Measurements from ENCODE around the gene CIAO2B. TPM values are rescaled to one million over a fixed set of nuclear protein-coding genes. Genes with fewer than 3 reads are reported as not detected.

CIAO2B gene
- total RNA-seq, 5 donors from 2014 or later (not counting 1 experiment from before 2014, with no cell fraction given): 55.3 to 66.8 (median 62.4) TPM

- Histone ChIP-seq H3K27me3 (replicated peaks in 1 of 2; ENCODE audit: control insufficient read depth in 2 of 2, extremely low read depth in 1 of 2, insufficient read depth in 2 of 2, low read length in 1 of 2) (peaks cover 3 to 83% of the 10 kb centered on the region in 2 experiments), H3K9me3 (no peaks in the 10 kb centered on the region), H3K27ac (ENCODE audit: low read length) (no peak overlapping the region), H3K4me3 (ENCODE audit: control insufficient read depth in 1 of 2, extremely low read depth in 1 of 2, low read length in 1 of 2) (no peak overlapping the region), H3K36me3 (ENCODE audit: control insufficient read depth in 2 of 2, extremely low read depth in 1 of 2, insufficient read depth in 1 of 2, low read length in 1 of 2) (no peaks in the 10 kb centered on the region), H3K4me1 (ENCODE audit: control insufficient read depth in 1 of 2, extremely low read depth in 1 of 2, insufficient read depth in 2 of 2, low read length in 2 of 2) (peaks cover 0 to 12% of the 10 kb centered on the region in 2 experiments)
- H3K27me3 Mint-ChIP-seq: peaks cover 23 to 53% of the 10 kb centered on the region in 2 donors
- no peak overlapping the region for H3K27ac Mint-ChIP-seq
- no peak for ATAC-seq (replicated peaks in 1 of 4)
- no peaks in the 10 kb centered on the region for H3K36me3 Mint-ChIP-seq
- ChIA-PET CTCF (no interaction called here), POLR2A (interaction anchor here in 1 of 2 donors (0.7 kb wide), 1 partner anchor 216 kb away, joined by 3 read pairs; no protein-coding TSS in a partner anchor)
- H3K9me3 Mint-ChIP-seq: no peaks in the 10 kb centered on the region
- no peak for DNase-seq
- WGBS (ENCODE audit: insufficient coverage): 68% methylated on average over 39 of the region's 42 CpGs
- no peak overlapping the region for H3K4me3 Mint-ChIP-seq
- peaks cover 4 to 11% (median 6%) of the 10 kb centered on the region in 3 donors for H3K4me1 Mint-ChIP-seq
These were observed 12.3 kb downstream of the CIAO2B start for GRCh38 chr16:66921729-66922450.

GRCh38 chr16:66920924-66921680 lies 13.1 kb downstream of the CIAO2B start:
- whole genome bisulfite sequencing (ENCODE audit: insufficient coverage): 80% methylated on average over 2 of the region's 9 CpGs
- H3K4me1 Mint-ChIP-seq: peaks cover 4 to 11% (median 6%) of the 10 kb centered on the region in 3 donors
- no peak overlapping the region for H3K4me3 Mint-ChIP-seq
- no peak for ATAC-seq (replicated peaks in 1 of 4)
- no peaks in the 10 kb centered on the region for H3K36me3 Mint-ChIP-seq
- ChIA-PET CTCF (no interaction called here), POLR2A (interaction anchor here in 1 of 2 donors (0.5 kb wide), 1 partner anchor 239 kb away, joined by 3 read pairs; no protein-coding TSS in a partner anchor)
- peaks cover 23 to 50% of the 10 kb centered on the region in 2 donors for H3K27me3 Mint-ChIP-seq
- Histone ChIP-seq H3K9me3 (no peaks in the 10 kb centered on the region), H3K4me1 (ENCODE audit: control insufficient read depth in 1 of 2, extremely low read depth in 1 of 2, insufficient read depth in 2 of 2, low read length in 2 of 2) (peaks cover 0 to 12% of the 10 kb centered on the region in 2 experiments), H3K27me3 (replicated peaks in 1 of 2; ENCODE audit: control insufficient read depth in 2 of 2, extremely low read depth in 1 of 2, insufficient read depth in 2 of 2, low read length in 1 of 2) (peaks cover 3 to 75% of the 10 kb centered on the region in 2 experiments), H3K27ac (ENCODE audit: low read length) (no peak overlapping the region), H3K36me3 (ENCODE audit: control insufficient read depth in 2 of 2, extremely low read depth in 1 of 2, insufficient read depth in 1 of 2, low read length in 1 of 2) (no peaks in the 10 kb centered on the region), H3K4me3 (ENCODE audit: control insufficient read depth in 1 of 2, extremely low read depth in 1 of 2, low read length in 1 of 2) (no peak overlapping the region)
- no peak for DNase-seq
- no peak overlapping the region for H3K27ac Mint-ChIP-seq
- H3K9me3 Mint-ChIP-seq: no peaks in the 10 kb centered on the region

- Mint-ChIP-seq H3K27ac (no peak overlapping the region), H3K4me3 (no peak overlapping the region), H3K4me1 (peaks cover under 1 to 6% (median 4%) of the 10 kb centered on the region in 3 donors), H3K36me3 (no peaks in the 10 kb centered on the region), H3K9me3 (no peaks in the 10 kb centered on the region), H3K27me3 (peaks cover 23 to 44% of the 10 kb centered on the region in 2 donors)
- DNase-seq: no peak
- ChIA-PET CTCF (no interaction called here), POLR2A (no interaction called here)
- no peak overlapping the region for H3K27ac ChIP-seq (ENCODE audit: low read length)
- no peaks in the 10 kb centered on the region for H3K9me3 ChIP-seq
- no peak overlapping the region for H3K4me3 ChIP-seq (ENCODE audit: control insufficient read depth in 1 of 2, extremely low read depth in 1 of 2, low read length in 1 of 2)
- H3K36me3 ChIP-seq (ENCODE audit: control insufficient read depth in 2 of 2, extremely low read depth in 1 of 2, insufficient read depth in 1 of 2, low read length in 1 of 2): no peaks in the 10 kb centered on the region
- H3K27me3 ChIP-seq (replicated peaks in 1 of 2; ENCODE audit: control insufficient read depth in 2 of 2, extremely low read depth in 1 of 2, insufficient read depth in 2 of 2, low read length in 1 of 2): peaks cover 0 to 67% of the 10 kb centered on the region in 2 experiments
- WGBS (ENCODE audit: insufficient coverage): no CpG with 5 or more reads among the region's 2 CpGs
- H3K4me1 ChIP-seq (ENCODE audit: control insufficient read depth in 1 of 2, extremely low read depth in 1 of 2, insufficient read depth in 2 of 2, low read length in 2 of 2): peaks cover 0 to 8% of the 10 kb centered on the region in 2 experiments
- ATAC-seq (replicated peaks in 1 of 4): no peak
These were observed 14.0 kb downstream of the CIAO2B start for GRCh38 chr16:66920299-66920590.

GRCh38 chr16:66919569-66920298 lies 14.5 kb downstream of the CIAO2B start:
- Histone ChIP-seq H3K27ac (ENCODE audit: low read length) (no peak overlapping the region), H3K9me3 (no peaks in the 10 kb centered on the region), H3K27me3 (replicated peaks in 1 of 2; ENCODE audit: control insufficient read depth in 2 of 2, extremely low read depth in 1 of 2, insufficient read depth in 2 of 2, low read length in 1 of 2) (peaks cover 0 to 68% of the 10 kb centered on the region in 2 experiments), H3K4me1 (ENCODE audit: control insufficient read depth in 1 of 2, extremely low read depth in 1 of 2, insufficient read depth in 2 of 2, low read length in 2 of 2) (peaks cover 0 to 3% of the 10 kb centered on the region in 2 experiments), H3K36me3 (ENCODE audit: control insufficient read depth in 2 of 2, extremely low read depth in 1 of 2, insufficient read depth in 1 of 2, low read length in 1 of 2) (no peaks in the 10 kb centered on the region), H3K4me3 (ENCODE audit: control insufficient read depth in 1 of 2, extremely low read depth in 1 of 2, low read length in 1 of 2) (no peak overlapping the region)
- POLR2A ChIA-PET: no interaction called here
- peaks cover 23 to 43% of the 10 kb centered on the region in 2 donors for H3K27me3 Mint-ChIP-seq
- WGBS (ENCODE audit: insufficient coverage): 64% methylated on average over 2 of the region's 5 CpGs
- ATAC-seq (replicated peaks in 1 of 4) (no peak), DNase-seq (no peak)
- CTCF ChIA-PET: no interaction called here
- no peak overlapping the region for H3K4me3 Mint-ChIP-seq
- H3K4me1 Mint-ChIP-seq: peaks cover 0 to 6% (median 4%) of the 10 kb centered on the region in 3 donors
- no peak overlapping the region for H3K27ac Mint-ChIP-seq
- no peaks in the 10 kb centered on the region for H3K9me3 Mint-ChIP-seq
- no peaks in the 10 kb centered on the region for H3K36me3 Mint-ChIP-seq

GRCh38 chr16:66918803-66919568 lies 15.2 kb downstream of the CIAO2B start, which contains the start of gene CDH16:
Gene CDH16 (minus strand): TSS chr16:66918885. CDS start chr16:66918065, 820 bp downstream.
- no peak within 1 kb of the TSS for H3K27ac Mint-ChIP-seq

More at GRCh38 chr16:66918803-66919568, 15.2 kb downstream of the CIAO2B start, which contains the start of gene CDH16:
- Mint-ChIP-seq H3K4me1 (peaks cover 0 to 5% (median 2%) of the 10 kb centered on the region in 3 donors), H3K9me3 (no peaks in the 10 kb centered on the region), H3K27me3 (peaks cover 20 to 37% of the 10 kb centered on the region in 2 donors), H3K36me3 (no peaks in the 10 kb centered on the region), H3K4me3 (no peak within 1 kb of the TSS)
- DNase-seq: no peak
- Histone ChIP-seq H3K9me3 (no peaks in the 10 kb centered on the region), H3K4me1 (ENCODE audit: control insufficient read depth in 1 of 2, extremely low read depth in 1 of 2, insufficient read depth in 2 of 2, low read length in 2 of 2) (no peaks in the 10 kb centered on the region), H3K36me3 (ENCODE audit: control insufficient read depth in 2 of 2, extremely low read depth in 1 of 2, insufficient read depth in 1 of 2, low read length in 1 of 2) (no peaks in the 10 kb centered on the region), H3K4me3 (ENCODE audit: control insufficient read depth in 1 of 2, extremely low read depth in 1 of 2, low read length in 1 of 2) (no peak within 1 kb of the TSS), H3K27me3 (replicated peaks in 1 of 2; ENCODE audit: control insufficient read depth in 2 of 2, extremely low read depth in 1 of 2, insufficient read depth in 2 of 2, low read length in 1 of 2) (peaks cover 0 to 62% of the 10 kb centered on the region in 2 experiments), H3K27ac (ENCODE audit: low read length) (no peak within 1 kb of the TSS)
- no peak for ATAC-seq (replicated peaks in 1 of 4)
- POLR2A ChIA-PET: no interaction called here
- WGBS (ENCODE audit: insufficient coverage): 62% methylated on average over 3 of the region's 7 CpGs
- CTCF ChIA-PET: no interaction called here
